ENCODE results near the gene TBC1D3B.
"Not testable (repeated sequence)": the region's sequence is repeated elsewhere in the genome, so short reads cannot be mapped to it uniquely, and the experiment has no call there.

Gene TBC1D3B

DNA sequence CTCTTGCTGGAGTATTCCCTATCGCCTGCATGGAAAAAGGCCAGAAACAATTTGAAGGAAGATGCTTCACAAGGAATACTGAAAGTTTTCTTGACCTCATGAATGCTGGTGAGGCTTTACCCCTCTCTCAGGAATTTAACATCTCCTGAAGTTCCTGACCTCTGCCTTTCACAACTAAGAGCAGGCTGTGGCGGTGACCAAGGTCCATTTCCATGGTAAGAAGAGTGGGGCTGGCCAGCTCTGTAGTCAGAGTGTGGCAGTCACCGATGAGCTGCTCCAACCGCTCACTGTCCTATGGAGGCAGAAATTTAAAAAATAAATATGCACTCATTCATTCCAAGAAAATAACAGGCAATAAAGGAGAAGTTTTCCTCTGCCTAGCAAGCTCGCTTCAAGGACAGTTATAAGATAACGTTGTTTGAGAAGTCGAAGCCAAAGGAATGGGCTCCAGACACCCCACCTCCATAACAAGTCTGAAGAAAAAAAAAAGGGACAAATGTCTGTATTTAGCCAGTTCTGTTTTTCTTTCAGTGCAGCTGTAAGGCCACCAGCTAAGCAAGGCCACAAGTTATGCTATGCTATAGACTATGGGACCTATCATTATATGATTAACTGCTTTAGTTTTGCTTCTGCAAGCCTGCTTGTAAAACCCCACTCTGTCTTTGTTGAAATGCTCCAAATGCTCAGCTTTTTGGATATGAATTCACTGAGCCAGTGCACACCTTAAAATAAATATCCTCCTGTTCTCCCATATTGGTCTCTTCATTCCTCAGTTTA, 28.5 kb upstream of the TBC1D3B start:
- no peaks in the 10 kb centered on the region for H3K27me3 ChIP-seq (ENCODE audit: insufficient read depth, low read length)
- no peak overlapping the region for H2AK5ac ChIP-seq (ENCODE audit: low read length)
- no peak overlapping the region for H4K91ac ChIP-seq (ENCODE audit: low read depth, low read length)
- no peak overlapping the region for H4K8ac ChIP-seq (ENCODE audit: low read depth, low read length)
- no peak overlapping the region for H2BK5ac ChIP-seq (ENCODE audit: low read depth, low read length, poor library complexity)
- H3K36me3 ChIP-seq (ENCODE audit: control insufficient read depth in 1 of 2, insufficient read depth in 2 of 2, low read length in 2 of 2), result no peaks in the 10 kb centered on the region
- WGBS (ENCODE audit: extremely low coverage, insufficient coverage, insufficient read length), result no CpG with 5 or more reads among the region's 7 CpGs
- H3K23ac ChIP-seq (ENCODE audit: low read length), result no peak overlapping the region
- H3K4me1 ChIP-seq (ENCODE audit: control insufficient read depth in 1 of 2, insufficient read depth in 2 of 2, low read length in 2 of 2), result peaks cover 0 to 2% of the 10 kb centered on the region in 2 experiments
- H3K9ac ChIP-seq (ENCODE audit: low read length), result no peak overlapping the region
- DNase-seq, result no peak
- H3K4ac ChIP-seq (ENCODE audit: low read depth, low read length), result no peak overlapping the region
- H4K12ac ChIP-seq (ENCODE audit: low read depth, low read length), result no peak overlapping the region
- H3K79me2 ChIP-seq (ENCODE audit: control insufficient read depth, insufficient read depth, low read length, poor library complexity), result no peaks in the 10 kb centered on the region
- no peaks in the 10 kb centered on the region for H3K79me1 ChIP-seq (ENCODE audit: low read length)
- no peak overlapping the region for H3K27ac ChIP-seq (ENCODE audit: low read depth, low read length)
- H2BK120ac ChIP-seq (ENCODE audit: insufficient read depth, low read length, poor library complexity), result no peak overlapping the region
- H3K14ac ChIP-seq (ENCODE audit: low read length), result no peak overlapping the region
- H3K4me2 ChIP-seq (ENCODE audit: low read length), result no peak overlapping the region
- H2BK12ac ChIP-seq (ENCODE audit: low read length), result no peak overlapping the region
- no peak overlapping the region for H3K18ac ChIP-seq (ENCODE audit: low read length)
- no peak overlapping the region for H3K4me3 ChIP-seq (ENCODE audit: low read depth, low read length)
- H2AFZ ChIP-seq (ENCODE audit: insufficient read depth, low read length, poor library complexity), result no peak overlapping the region
- no peaks in the 10 kb centered on the region for H3K9me3 ChIP-seq (ENCODE audit: insufficient read depth, low read depth, low read length)

DNA sequence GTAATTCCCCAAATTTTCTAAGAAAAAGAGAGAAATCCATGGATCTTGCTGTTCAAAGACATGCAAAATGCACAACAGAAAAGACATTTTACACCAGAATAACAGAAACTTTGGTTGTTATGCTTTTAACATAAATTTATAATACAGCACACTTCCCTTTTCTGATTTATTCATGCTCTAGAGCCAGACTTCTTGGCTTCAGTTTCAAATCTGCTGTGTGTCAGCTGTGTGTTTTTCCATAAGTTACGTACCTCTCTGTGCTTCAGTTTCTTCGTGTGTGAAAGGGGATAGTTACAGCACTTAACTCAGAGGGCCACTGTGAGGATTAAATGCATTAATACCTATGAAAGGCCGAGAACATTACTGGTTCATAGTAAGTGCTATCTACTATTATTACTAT, 26.9 kb upstream of the TBC1D3B start:
- no peak overlapping the region for H3K4me2 ChIP-seq (ENCODE audit: low read length)
- no peak overlapping the region for H3K14ac ChIP-seq (ENCODE audit: low read length)
- H3K27ac ChIP-seq (ENCODE audit: low read depth, low read length), result no peak overlapping the region
- no peaks in the 10 kb centered on the region for H3K9me3 ChIP-seq (ENCODE audit: insufficient read depth, low read depth, low read length)
- no peak overlapping the region for H2BK120ac ChIP-seq (ENCODE audit: insufficient read depth, low read length, poor library complexity)
- H3K79me1 ChIP-seq (ENCODE audit: low read length), result no peaks in the 10 kb centered on the region
- H3K4me1 ChIP-seq (ENCODE audit: control insufficient read depth in 1 of 2, insufficient read depth in 2 of 2, low read length in 2 of 2), result peaks cover 0 to 2% of the 10 kb centered on the region in 2 experiments
- no peak overlapping the region for H2AK5ac ChIP-seq (ENCODE audit: low read length)
- H2BK5ac ChIP-seq (ENCODE audit: low read depth, low read length, poor library complexity), result no peak overlapping the region
- no peak for DNase-seq
- H4K8ac ChIP-seq (ENCODE audit: low read depth, low read length), result no peak overlapping the region
- H3K27me3 ChIP-seq (ENCODE audit: insufficient read depth, low read length), result no peaks in the 10 kb centered on the region
- no peaks in the 10 kb centered on the region for H3K79me2 ChIP-seq (ENCODE audit: control insufficient read depth, insufficient read depth, low read length, poor library complexity)
- H4K12ac ChIP-seq (ENCODE audit: low read depth, low read length), result no peak overlapping the region
- no peak overlapping the region for H3K9ac ChIP-seq (ENCODE audit: low read length)
- H3K4ac ChIP-seq (ENCODE audit: low read depth, low read length), result no peak overlapping the region
- no peak overlapping the region for H3K23ac ChIP-seq (ENCODE audit: low read length)
- no peak overlapping the region for H4K91ac ChIP-seq (ENCODE audit: low read depth, low read length)
- H3K36me3 ChIP-seq (ENCODE audit: control insufficient read depth in 1 of 2, insufficient read depth in 2 of 2, low read length in 2 of 2), result no peaks in the 10 kb centered on the region
- WGBS (ENCODE audit: extremely low coverage, insufficient coverage, insufficient read length), result no CpG with 5 or more reads among the region's 3 CpGs
- H3K18ac ChIP-seq (ENCODE audit: low read length), result no peak overlapping the region
- H2BK12ac ChIP-seq (ENCODE audit: low read length), result no peak overlapping the region
- no peak overlapping the region for H2AFZ ChIP-seq (ENCODE audit: insufficient read depth, low read length, poor library complexity)
- H3K4me3 ChIP-seq (ENCODE audit: low read depth, low read length), result no peak overlapping the region

DNA sequence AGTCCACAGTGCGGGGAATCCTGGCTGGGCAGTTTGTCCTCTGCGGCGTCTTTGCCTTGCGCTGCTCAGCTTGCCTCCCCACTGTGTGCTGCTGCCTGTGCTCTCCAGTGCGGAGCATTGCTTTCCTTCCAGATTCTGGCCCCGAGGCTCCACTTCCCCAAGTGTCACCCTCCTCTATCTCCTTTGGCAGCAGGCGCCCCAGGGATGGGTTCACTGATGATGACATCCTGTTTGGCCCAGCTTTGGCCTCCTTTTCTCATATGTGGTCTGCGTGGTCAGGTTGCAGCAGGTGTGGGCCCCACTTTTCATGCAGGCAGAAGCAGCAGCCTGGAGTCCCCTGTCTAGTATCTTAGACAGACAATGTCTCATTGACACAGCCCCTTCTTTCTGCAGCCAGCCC, 25.1 kb upstream of the TBC1D3B start:
- H4K8ac ChIP-seq (ENCODE audit: low read depth, low read length); H3K4me2 ChIP-seq (ENCODE audit: low read length); H4K12ac ChIP-seq (ENCODE audit: low read depth, low read length): not testable (repeated sequence)

DNA sequence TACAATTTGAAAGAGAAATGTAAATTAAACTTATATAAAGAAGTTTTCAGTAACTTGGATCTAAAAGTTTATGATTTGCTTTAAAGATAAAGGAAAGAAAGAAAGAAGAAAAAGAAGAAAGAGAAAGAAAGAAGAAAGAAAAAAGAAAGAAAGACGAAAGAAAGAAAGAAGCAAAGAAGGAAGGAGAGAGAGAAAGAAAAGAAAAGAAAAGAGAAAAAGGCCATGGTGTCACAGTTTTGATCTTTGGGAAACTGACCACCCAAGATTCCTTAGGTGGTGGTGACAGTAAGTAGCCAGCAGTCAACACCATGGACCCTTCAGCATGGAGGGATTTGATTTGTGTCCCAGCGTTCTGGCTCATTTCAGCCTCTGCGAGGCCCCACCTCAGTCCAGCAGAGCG, 24.7 kb upstream of the TBC1D3B start:
- not testable (repeated sequence) for H2BK120ac ChIP-seq (ENCODE audit: insufficient read depth, low read length, poor library complexity); H4K12ac ChIP-seq (ENCODE audit: low read depth, low read length); H3K4me1 ChIP-seq (ENCODE audit: control insufficient read depth in 1 of 2, insufficient read depth in 2 of 2, low read length in 2 of 2); H3K4me2 ChIP-seq (ENCODE audit: low read length); H3K36me3 ChIP-seq (ENCODE audit: control insufficient read depth in 1 of 2, insufficient read depth in 2 of 2, low read length in 2 of 2); H4K8ac ChIP-seq (ENCODE audit: low read depth, low read length); H3K4me3 ChIP-seq (ENCODE audit: low read depth, low read length); H3K27me3 ChIP-seq (ENCODE audit: insufficient read depth, low read length); H2BK12ac ChIP-seq (ENCODE audit: low read length); H3K18ac ChIP-seq (ENCODE audit: low read length); H3K14ac ChIP-seq (ENCODE audit: low read length); H3K9ac ChIP-seq (ENCODE audit: low read length); H3K27ac ChIP-seq (ENCODE audit: low read depth, low read length); H2AFZ ChIP-seq (ENCODE audit: insufficient read depth, low read length, poor library complexity); H3K79me2 ChIP-seq (ENCODE audit: control insufficient read depth, insufficient read depth, low read length, poor library complexity); H3K4ac ChIP-seq (ENCODE audit: low read depth, low read length); H3K9me3 ChIP-seq (ENCODE audit: insufficient read depth, low read depth, low read length); DNase-seq; H3K79me1 ChIP-seq (ENCODE audit: low read length); H2AK5ac ChIP-seq (ENCODE audit: low read length); H4K91ac ChIP-seq (ENCODE audit: low read depth, low read length); H3K23ac ChIP-seq (ENCODE audit: low read length); H2BK5ac ChIP-seq (ENCODE audit: low read depth, low read length, poor library complexity)
- WGBS (ENCODE audit: extremely low coverage, insufficient coverage, insufficient read length), result no CpG with 5 or more reads among the region's 4 CpGs

More for the DNA sequence above, 25.1 kb upstream of the TBC1D3B start:
- H3K79me2 ChIP-seq (ENCODE audit: control insufficient read depth, insufficient read depth, low read length, poor library complexity); H3K18ac ChIP-seq (ENCODE audit: low read length); H3K4me3 ChIP-seq (ENCODE audit: low read depth, low read length); H3K4ac ChIP-seq (ENCODE audit: low read depth, low read length); H2AFZ ChIP-seq (ENCODE audit: insufficient read depth, low read length, poor library complexity); H3K9me3 ChIP-seq (ENCODE audit: insufficient read depth, low read depth, low read length); H3K23ac ChIP-seq (ENCODE audit: low read length); H2BK120ac ChIP-seq (ENCODE audit: insufficient read depth, low read length, poor library complexity); H2BK12ac ChIP-seq (ENCODE audit: low read length); H3K4me1 ChIP-seq (ENCODE audit: control insufficient read depth in 1 of 2, insufficient read depth in 2 of 2, low read length in 2 of 2); H2AK5ac ChIP-seq (ENCODE audit: low read length); H3K9ac ChIP-seq (ENCODE audit: low read length); H3K79me1 ChIP-seq (ENCODE audit: low read length); DNase-seq; H4K91ac ChIP-seq (ENCODE audit: low read depth, low read length); H3K36me3 ChIP-seq (ENCODE audit: control insufficient read depth in 1 of 2, insufficient read depth in 2 of 2, low read length in 2 of 2); H3K27me3 ChIP-seq (ENCODE audit: insufficient read depth, low read length); H2BK5ac ChIP-seq (ENCODE audit: low read depth, low read length, poor library complexity); H3K27ac ChIP-seq (ENCODE audit: low read depth, low read length); H3K14ac ChIP-seq (ENCODE audit: low read length): not testable (repeated sequence)
- WGBS (ENCODE audit: extremely low coverage, insufficient coverage, insufficient read length), result no CpG with 5 or more reads among the region's 8 CpGs
